ENCODE measurements around the gene ZC3H12D. TPM values are rescaled to one million over a fixed set of nuclear protein-coding genes. Genes with fewer than 3 reads are reported as not detected.

ZC3H12D gene
- total and polyA plus RNA-seq, 2 donors (not counting 1 experiment from before 2014, with no cell fraction given) = 63.1 to 190 TPM

- Histone ChIP-seq H3K4me3 (ENCODE audit: control extremely low read depth in 1 of 5, extremely low read depth in 1 of 5, insufficient read depth in 1 of 5, low read depth in 2 of 5, low read length in 4 of 5) (no peak overlapping the region), H4K20me1 (ENCODE audit: control insufficient read depth, insufficient read depth, low read length, poor library complexity, severe bottlenecking) (no peaks in the 10 kb centered on the region), H2AFZ (ENCODE audit: insufficient read depth, low read depth, low read length, poor library complexity, severe bottlenecking) (no peak overlapping the region), H3K9me3 (ENCODE audit: control extremely low read depth in 1 of 3, control insufficient read depth in 2 of 3, insufficient read depth in 1 of 3, low read length in 2 of 3) (no peaks in the 10 kb centered on the region), H3K27ac (ENCODE audit: low read length in 2 of 2) (no peak overlapping the region), H3K27me3 (replicated peaks in 1 of 4; ENCODE audit: control extremely low read depth in 1 of 4, control insufficient read depth in 3 of 4, insufficient read depth in 4 of 4, low read length in 3 of 4) (no peaks in the 10 kb centered on the region), H3K9ac (ENCODE audit: low read length) (no peak overlapping the region), H3K4me2 (replicated peaks; ENCODE audit: low read depth, low read length, poor library complexity, severe bottlenecking) (no peak overlapping the region), H3K36me3 (replicated peaks in 1 of 2; ENCODE audit: control extremely low read depth in 1 of 2, control insufficient read depth in 1 of 2, extremely low read depth in 1 of 2, insufficient read depth in 2 of 2, low read length in 1 of 2) (peaks cover 17 to 31% of the 10 kb centered on the region in 2 experiments), H3K4me1 (ENCODE audit: control insufficient read depth in 2 of 2, insufficient read depth in 2 of 2, low read length in 2 of 2) (no peaks in the 10 kb centered on the region), H3K79me2 (ENCODE audit: control insufficient read depth, insufficient read depth, low read length) (no peaks in the 10 kb centered on the region)
- Mint-ChIP-seq H3K4me1 (peaks cover 2% of the 10 kb centered on the region), H3K4me3 (no peak overlapping the region), H3K9me3 (ENCODE audit: insufficient read depth) (no peaks in the 10 kb centered on the region), H3K27ac (no peak overlapping the region), H3K27me3 (no peaks in the 10 kb centered on the region)
- DNase-seq = no peak
- CTCF ChIA-PET = no interaction called here
- 100% methylated on average over 2 of the region's 3 CpGs for WGBS (ENCODE audit: insufficient coverage)
- intact Hi-C loops (cut with micrococcal nuclease) = no loop called here
- POLR2A ChIA-PET = no interaction called here
- ATAC-seq (ENCODE audit: low read depth) = no peak
- TF ChIP-seq, protein P1, sequence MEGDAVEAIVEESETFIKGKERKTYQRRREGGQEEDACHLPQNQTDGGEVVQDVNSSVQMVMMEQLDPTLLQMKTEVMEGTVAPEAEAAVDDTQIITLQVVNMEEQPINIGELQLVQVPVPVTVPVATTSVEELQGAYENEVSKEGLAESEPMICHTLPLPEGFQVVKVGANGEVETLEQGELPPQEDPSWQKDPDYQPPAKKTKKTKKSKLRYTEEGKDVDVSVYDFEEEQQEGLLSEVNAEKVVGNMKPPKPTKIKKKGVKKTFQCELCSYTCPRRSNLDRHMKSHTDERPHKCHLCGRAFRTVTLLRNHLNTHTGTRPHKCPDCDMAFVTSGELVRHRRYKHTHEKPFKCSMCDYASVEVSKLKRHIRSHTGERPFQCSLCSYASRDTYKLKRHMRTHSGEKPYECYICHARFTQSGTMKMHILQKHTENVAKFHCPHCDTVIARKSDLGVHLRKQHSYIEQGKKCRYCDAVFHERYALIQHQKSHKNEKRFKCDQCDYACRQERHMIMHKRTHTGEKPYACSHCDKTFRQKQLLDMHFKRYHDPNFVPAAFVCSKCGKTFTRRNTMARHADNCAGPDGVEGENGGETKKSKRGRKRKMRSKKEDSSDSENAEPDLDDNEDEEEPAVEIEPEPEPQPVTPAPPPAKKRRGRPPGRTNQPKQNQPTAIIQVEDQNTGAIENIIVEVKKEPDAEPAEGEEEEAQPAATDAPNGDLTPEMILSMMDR (IDR thresholded peaks at IDR 0.05) = no peak
- no peak for TF ChIP-seq EZH2 (IDR thresholded peaks at IDR 0.05; ENCODE audit: borderline replicate concordance, insufficient read depth, low read depth, low read length, poor library complexity, severe bottlenecking)
Observed at GRCh38 chr6:149403534-149403933, 81.3 kb downstream of the ZC3H12D start.

GRCh38 chr6:149400050-149400449, 84.8 kb downstream of the ZC3H12D start, which contains the start of gene SUMO4:
TSS of gene SUMO4 (plus strand) at chr6:149400262. CDS start at chr6:149400392, 130 bp downstream.
- H2AFZ ChIP-seq (ENCODE audit: insufficient read depth, low read depth, low read length, poor library complexity, severe bottlenecking) = no peak within 1 kb of the TSS
- H3K27ac Mint-ChIP-seq = no peak within 1 kb of the TSS
- H3K4me3 Mint-ChIP-seq = no peak within 1 kb of the TSS
- no peaks in the 10 kb centered on the region for H4K20me1 ChIP-seq (ENCODE audit: control insufficient read depth, insufficient read depth, low read length, poor library complexity, severe bottlenecking)
- H3K4me1 Mint-ChIP-seq = peaks cover 2% of the 10 kb centered on the region
- POLR2A ChIA-PET = no interaction called here
- CTCF ChIA-PET = no interaction called here
- H3K27ac ChIP-seq (ENCODE audit: low read length in 2 of 2) = no peak within 1 kb of the TSS
- H3K9me3 Mint-ChIP-seq (ENCODE audit: insufficient read depth) = no peaks in the 10 kb centered on the region
- no peak within 1 kb of the TSS for H3K4me2 ChIP-seq (replicated peaks; ENCODE audit: low read depth, low read length, poor library complexity, severe bottlenecking)
- ATAC-seq (ENCODE audit: low read depth) (no peak), DNase-seq (no peak)
- H3K79me2 ChIP-seq (ENCODE audit: control insufficient read depth, insufficient read depth, low read length) = no peaks in the 10 kb centered on the region
- no peaks in the 10 kb centered on the region for H3K27me3 ChIP-seq (replicated peaks in 1 of 4; ENCODE audit: control extremely low read depth in 1 of 4, control insufficient read depth in 3 of 4, insufficient read depth in 4 of 4, low read length in 3 of 4)
- H3K9me3 ChIP-seq (ENCODE audit: control extremely low read depth in 1 of 3, control insufficient read depth in 2 of 3, insufficient read depth in 1 of 3, low read length in 2 of 3) = no peaks in the 10 kb centered on the region
- no peaks in the 10 kb centered on the region for H3K27me3 Mint-ChIP-seq
- intact Hi-C loops (cut with micrococcal nuclease) = no loop called here
- H3K4me1 ChIP-seq (ENCODE audit: control insufficient read depth in 2 of 2, insufficient read depth in 2 of 2, low read length in 2 of 2) = no peaks in the 10 kb centered on the region
- WGBS (ENCODE audit: insufficient coverage) = 100% methylated on average over 4 of the region's 11 CpGs
- TF ChIP-seq, protein P1 (IDR thresholded peaks at IDR 0.05) = no peak
- TF ChIP-seq EZH2 (IDR thresholded peaks at IDR 0.05; ENCODE audit: borderline replicate concordance, insufficient read depth, low read depth, low read length, poor library complexity, severe bottlenecking) = no peak
- no peak within 1 kb of the TSS for H3K4me3 ChIP-seq (ENCODE audit: control extremely low read depth in 1 of 5, extremely low read depth in 1 of 5, insufficient read depth in 1 of 5, low read depth in 2 of 5, low read length in 4 of 5)
- peaks cover 10 to 33% of the 10 kb centered on the region in 2 experiments for H3K36me3 ChIP-seq (replicated peaks in 1 of 2; ENCODE audit: control extremely low read depth in 1 of 2, control insufficient read depth in 1 of 2, extremely low read depth in 1 of 2, insufficient read depth in 2 of 2, low read length in 1 of 2)
- no peak within 1 kb of the TSS for H3K9ac ChIP-seq (ENCODE audit: low read length)

All from B cell (primary cell).